Panc1 (cell line): ENCODE data around the gene CPSF4. TPM values are rescaled to one million over a fixed set of nuclear protein-coding genes. Genes with fewer than 3 reads are reported as not detected.

ENCODE experiments used
- ATAC-seq: fragments of 200-7000 bp; cut with Tn5 transposase; 2 replicates; pipeline ENCODE4 v1.9.1; 2020; ENCODE audit warnings: mild to moderate bottlenecking, moderate library complexity
- BruUV-seq: library from RNA; stranded (reverse); fragments of 400-500 nt; replicated peaks from 2 replicates; lab custom pipeline; 2021; lab: Mats Ljungman, UMichigan
- CTCF ChIA-PET: fragments of 300-600 bp; sonication (Branson Sonifier 250); formaldehyde crosslinking; loops from one replicate; lab custom pipeline; 2022; ENCODE audit warnings: antibody characterized with exemption; lab: Charles Lee
- POLR2A ChIA-PET: fragments of 300-600 bp; sonication (Branson Sonifier 250); formaldehyde crosslinking; loops from one replicate; lab custom pipeline; 2022; ENCODE audit warnings: antibody characterized with exemption; lab: Charles Lee
- DNase-seq: peaks from one replicate; pipeline ENCODE4 v3.0.0-alpha.2; 2010; ENCODE audit warnings: low read depth, low spot score
- H3K27ac ChIP-seq: 2 replicates; pipeline ENCODE4 v1.5.1; 2011; ENCODE audit warnings: mild to moderate bottlenecking, low read length, inconsistent platforms
- H3K27me3 ChIP-seq: fragments of 200-500 bp; sonication (Bioruptor generic); 2 replicates; pipeline ENCODE4 v1.6.0; 2014; ENCODE audit warnings: low read length, inconsistent platforms; ENCODE audit not compliant: control insufficient read depth, insufficient read depth
- H3K36me3 ChIP-seq: fragments of 200-500 bp; sonication (Bioruptor generic); 2 replicates; pipeline ENCODE4 v1.5.1; 2014; ENCODE audit warnings: inconsistent platforms, mild to moderate bottlenecking, low read length, moderate library complexity; ENCODE audit not compliant: control insufficient read depth, insufficient read depth
- H3K4me1 ChIP-seq: 2 replicates; pipeline ENCODE4 v1.5.1; 2011; ENCODE audit warnings: inconsistent platforms, mild to moderate bottlenecking, low read length, moderate library complexity; ENCODE audit not compliant: control insufficient read depth, insufficient read depth
- H3K4me3 ChIP-seq, 2 experiments: 2 replicates each; pipeline ENCODE4 v1.5.1; 2011 to 2012; ENCODE audit warnings: low read depth in 2 of 2, low read length in 2 of 2, mild to moderate bottlenecking in 2 of 2, inconsistent platforms in 1 of 2, moderate library complexity in 1 of 2
- H3K9me3 ChIP-seq: fragments of 200-500 bp; sonication (Bioruptor generic); 2 replicates; pipeline ENCODE4 v1.5.1; 2014; ENCODE audit warnings: low read depth, mild to moderate bottlenecking, inconsistent platforms, low read length, moderate library complexity; ENCODE audit not compliant: control insufficient read depth, insufficient read depth
- POLR2AphosphoS5 ChIP-seq: IDR thresholded peaks from 2 replicates; pipeline ENCODE4 v1.6.1; 2012; ENCODE audit warnings: mild to moderate bottlenecking, low read depth, low read length, moderate library complexity
- REST ChIP-seq, 2 experiments: IDR thresholded peaks; 2 replicates each; pipeline ENCODE4 v1.6.1; 2011 to 2012; ENCODE audit warnings: low read depth in 2 of 2, control low read depth in 1 of 2, low read length in 1 of 2, mild to moderate bottlenecking in 1 of 2, moderate library complexity in 1 of 2; ENCODE audit not compliant: insufficient read depth in 1 of 2
- SIN3A ChIP-seq: IDR thresholded peaks from 2 replicates; pipeline ENCODE4 v1.6.1; 2012; ENCODE audit warnings: low read depth, mild to moderate bottlenecking, low read length, moderate library complexity, borderline replicate concordance; ENCODE audit not compliant: insufficient read depth
- TCF7L2 ChIP-seq: IDR thresholded peaks from 2 replicates; pipeline ENCODE4 v1.6.1; 2011; ENCODE audit warnings: mild to moderate bottlenecking, low read depth, low read length, inconsistent platforms
- in situ Hi-C: cut with HindIII; loops from 2 replicates; pipeline ENCODE4 v1.10.0; 2016; ENCODE audit warnings: low sequenced_read_pairs, low pct_unique_long_range_greater_than_20kb
- intact Hi-C: fragments of 100-400 bp; cut with micrococcal nuclease; formaldehyde crosslinking; loops from one replicate; pipeline ENCODE4 v1.10.0; 2022; ENCODE audit not compliant: unreplicated experiment
- total RNA-seq: library from RNA; stranded (reverse); gene quantifications from one replicate; pipeline ENCODE4 v1.2.1, GENCODE V29; 2021; ENCODE audit not compliant: unreplicated experiment
- TF ChIP-seq, protein P1 (sequence below): fragments of 450-650 bp; IDR thresholded peaks from 2 replicates; pipeline ENCODE4 v1.5.1; 2017; ENCODE audit warnings: mild to moderate bottlenecking

CPSF4 gene
- total RNA-seq, 1 experiment from 2014 or later: 57.0 TPM

- Histone ChIP-seq H3K36me3 (0 out of 2 replicates have a peak, but pooled peaks cover 4% of the 10 kb centered on the region), H3K27ac (no peak overlapping the region), H3K9me3 (no peaks in the 10 kb centered on the region), H3K4me1 (peaks cover 58% of the 10 kb centered on the region), H3K27me3 (no peaks in the 10 kb centered on the region), H3K4me3 (no peak overlapping the region)
- no peak for ATAC-seq
- ChIA-PET CTCF (no interaction called here), POLR2A (interaction anchor here (0.6 to 0.7 kb wide), 3 partner anchors 9 to 625 kb away, joined by 4 to 17 read pairs (median 8); no protein-coding TSS in a partner anchor)
- no peak for TF ChIP-seq REST (IDR thresholded peaks at IDR 0.05; ENCODE audit: insufficient read depth in 1 of 2, low read depth in 2 of 2, low read length in 1 of 2)
- no peak for TF ChIP-seq SIN3A
- TF ChIP-seq TCF7L2: no peak
- TF ChIP-seq, protein P1, sequence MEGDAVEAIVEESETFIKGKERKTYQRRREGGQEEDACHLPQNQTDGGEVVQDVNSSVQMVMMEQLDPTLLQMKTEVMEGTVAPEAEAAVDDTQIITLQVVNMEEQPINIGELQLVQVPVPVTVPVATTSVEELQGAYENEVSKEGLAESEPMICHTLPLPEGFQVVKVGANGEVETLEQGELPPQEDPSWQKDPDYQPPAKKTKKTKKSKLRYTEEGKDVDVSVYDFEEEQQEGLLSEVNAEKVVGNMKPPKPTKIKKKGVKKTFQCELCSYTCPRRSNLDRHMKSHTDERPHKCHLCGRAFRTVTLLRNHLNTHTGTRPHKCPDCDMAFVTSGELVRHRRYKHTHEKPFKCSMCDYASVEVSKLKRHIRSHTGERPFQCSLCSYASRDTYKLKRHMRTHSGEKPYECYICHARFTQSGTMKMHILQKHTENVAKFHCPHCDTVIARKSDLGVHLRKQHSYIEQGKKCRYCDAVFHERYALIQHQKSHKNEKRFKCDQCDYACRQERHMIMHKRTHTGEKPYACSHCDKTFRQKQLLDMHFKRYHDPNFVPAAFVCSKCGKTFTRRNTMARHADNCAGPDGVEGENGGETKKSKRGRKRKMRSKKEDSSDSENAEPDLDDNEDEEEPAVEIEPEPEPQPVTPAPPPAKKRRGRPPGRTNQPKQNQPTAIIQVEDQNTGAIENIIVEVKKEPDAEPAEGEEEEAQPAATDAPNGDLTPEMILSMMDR: no peak
- no peak for TF ChIP-seq POLR2AphosphoS5
- BruUV-seq: no TSS peak
- in situ Hi-C loops (no loop called here), intact Hi-C loops (no loop called here)
- DNase-seq: no peak
These were observed 44.6 kb upstream of the CPSF4 start for GRCh38 chr7:99394188-99394502.

DNA sequence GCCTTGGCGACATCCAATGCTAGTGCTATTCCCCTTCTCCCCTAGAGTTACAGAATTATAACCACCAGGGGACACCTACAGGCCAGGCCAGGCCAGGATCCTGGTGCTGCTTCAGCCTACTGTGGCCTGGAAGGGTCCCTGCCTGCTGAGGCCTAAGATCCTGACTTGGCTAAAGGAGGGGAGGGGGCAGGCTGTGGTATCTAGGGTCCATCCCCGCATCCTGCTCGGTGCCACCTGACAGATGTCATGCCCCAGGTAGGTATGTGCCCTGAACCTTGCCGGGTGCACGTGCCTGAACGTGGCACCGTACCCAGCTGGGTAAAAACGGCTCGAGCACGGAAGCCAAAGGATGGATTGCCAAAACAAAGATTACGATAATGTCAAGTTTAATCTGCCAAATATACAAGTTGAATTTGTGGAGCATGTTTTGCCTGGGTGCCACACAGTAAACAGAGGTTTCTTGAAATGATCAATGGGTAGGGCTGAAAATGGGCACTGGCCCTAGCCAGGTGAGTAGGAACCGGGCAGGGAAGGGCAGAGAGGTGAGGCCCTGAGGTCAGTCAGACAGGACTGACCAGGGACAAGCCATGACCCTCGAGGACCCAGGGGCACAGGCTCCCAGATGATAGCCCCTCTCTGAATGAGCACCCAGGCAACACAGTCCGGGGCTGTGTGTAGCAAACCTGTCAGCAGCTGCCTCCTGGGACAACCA is 43.0 kb upstream of the CPSF4 start:
- peaks cover 3% of the 10 kb centered on the region; the same call in 1 of the 2 replicates for H3K36me3 ChIP-seq
- DNase-seq (no peak), ATAC-seq (peak; percentile 24; the same call in 1 of the 2 replicates)
- no peaks in the 10 kb centered on the region for H3K27me3 ChIP-seq
- no peak overlapping the region for H3K4me3 ChIP-seq
- in situ Hi-C loops (no loop called here), intact Hi-C loops (no loop called here)
- POLR2A ChIA-PET: no interaction called here
- peak overlapping the region; percentile 48; the same call in 1 of the 2 replicates for H3K27ac ChIP-seq
- peaks cover 59% of the 10 kb centered on the region for H3K4me1 ChIP-seq
- TSS peak; percentile 98 for BruUV-seq
- no peak for TF ChIP-seq REST (IDR thresholded peaks at IDR 0.05; ENCODE audit: insufficient read depth in 1 of 2, low read depth in 2 of 2, low read length in 1 of 2)
- no peak for TF ChIP-seq SIN3A
- TF ChIP-seq TCF7L2: no peak
- TF ChIP-seq POLR2AphosphoS5: no peak
- TF ChIP-seq, protein P1: no peak
- no peaks in the 10 kb centered on the region for H3K9me3 ChIP-seq
- CTCF ChIA-PET: no interaction called here
